ENCODE data around the gene DLG2.

Gene DLG2

DNA sequence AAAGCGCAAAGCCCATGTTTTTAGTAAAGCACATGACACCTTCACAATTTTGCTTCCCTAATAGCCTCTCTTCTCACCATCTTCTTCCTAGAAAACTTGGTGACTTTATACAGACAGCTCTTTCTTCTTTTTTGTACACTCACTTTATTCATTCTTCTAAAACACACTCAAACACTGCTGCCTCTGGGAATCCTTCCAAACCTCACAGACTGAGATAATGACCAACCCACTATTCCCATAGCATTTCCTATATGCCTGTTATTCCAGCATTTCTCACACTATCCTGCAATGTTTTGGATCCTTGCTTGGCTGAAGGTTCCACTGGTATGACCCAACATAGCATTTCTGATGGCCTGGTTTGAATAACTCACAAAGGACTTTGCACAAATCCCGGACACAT is 1898.9 kb downstream of the DLG2 start:
- H3K4me3 ChIP-seq (ENCODE audit: low read depth, low read length) = no peak overlapping the region
- TF ChIP-seq, protein P1, sequence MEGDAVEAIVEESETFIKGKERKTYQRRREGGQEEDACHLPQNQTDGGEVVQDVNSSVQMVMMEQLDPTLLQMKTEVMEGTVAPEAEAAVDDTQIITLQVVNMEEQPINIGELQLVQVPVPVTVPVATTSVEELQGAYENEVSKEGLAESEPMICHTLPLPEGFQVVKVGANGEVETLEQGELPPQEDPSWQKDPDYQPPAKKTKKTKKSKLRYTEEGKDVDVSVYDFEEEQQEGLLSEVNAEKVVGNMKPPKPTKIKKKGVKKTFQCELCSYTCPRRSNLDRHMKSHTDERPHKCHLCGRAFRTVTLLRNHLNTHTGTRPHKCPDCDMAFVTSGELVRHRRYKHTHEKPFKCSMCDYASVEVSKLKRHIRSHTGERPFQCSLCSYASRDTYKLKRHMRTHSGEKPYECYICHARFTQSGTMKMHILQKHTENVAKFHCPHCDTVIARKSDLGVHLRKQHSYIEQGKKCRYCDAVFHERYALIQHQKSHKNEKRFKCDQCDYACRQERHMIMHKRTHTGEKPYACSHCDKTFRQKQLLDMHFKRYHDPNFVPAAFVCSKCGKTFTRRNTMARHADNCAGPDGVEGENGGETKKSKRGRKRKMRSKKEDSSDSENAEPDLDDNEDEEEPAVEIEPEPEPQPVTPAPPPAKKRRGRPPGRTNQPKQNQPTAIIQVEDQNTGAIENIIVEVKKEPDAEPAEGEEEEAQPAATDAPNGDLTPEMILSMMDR (IDR thresholded peaks at IDR 0.05; ENCODE audit: low read depth, low read length, missing control alignments) = no peak
- DNase-seq (ENCODE audit: low read depth) = no peak

DNA sequence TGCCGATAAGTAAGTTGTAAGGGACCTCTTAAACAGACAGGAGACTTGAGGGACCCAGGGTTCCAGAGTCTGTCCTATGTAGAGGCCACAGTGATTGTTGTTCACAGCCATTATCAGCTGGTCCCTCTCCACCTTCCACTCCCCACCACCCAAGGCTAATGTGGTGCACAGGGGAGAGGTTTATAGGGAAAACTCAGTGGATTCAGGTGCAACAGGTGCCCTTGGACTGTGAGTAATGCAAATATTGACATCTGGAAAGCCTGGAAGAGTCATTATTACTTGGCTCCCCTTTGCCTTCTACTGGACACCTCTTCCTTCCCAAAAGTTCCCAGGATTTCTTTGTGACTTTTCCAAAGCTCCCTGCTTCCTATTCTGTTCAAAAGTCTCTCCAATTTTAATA is 1899.9 kb downstream of the DLG2 start:
- TF ChIP-seq, protein P1 (IDR thresholded peaks at IDR 0.05; ENCODE audit: low read depth, low read length, missing control alignments) = no peak
- no peak overlapping the region for H3K4me3 ChIP-seq (ENCODE audit: low read depth, low read length)
- no peak for DNase-seq (ENCODE audit: low read depth)

DNA sequence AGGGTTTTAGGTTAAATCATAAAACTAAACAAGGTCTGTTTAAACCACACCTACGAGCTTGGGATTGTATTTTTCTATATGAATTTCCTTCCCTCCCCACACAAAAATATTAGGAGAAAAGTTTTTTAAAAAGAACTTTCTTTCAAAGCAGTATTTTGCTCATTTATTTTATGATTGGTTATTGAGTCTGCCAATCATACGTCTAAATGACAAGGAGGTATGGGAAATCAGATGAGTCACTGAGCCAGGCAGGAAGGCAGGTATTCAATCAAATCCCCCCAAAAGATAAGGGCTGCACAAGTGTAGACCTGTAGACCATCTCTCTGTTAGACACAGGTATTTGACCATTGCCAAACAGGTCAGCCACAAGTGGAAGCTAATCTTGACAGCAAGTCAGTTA is 1900.8 kb downstream of the DLG2 start:
- no peak for DNase-seq (ENCODE audit: low read depth)
- TF ChIP-seq, protein P1 (IDR thresholded peaks at IDR 0.05; ENCODE audit: low read depth, low read length, missing control alignments) = no peak
- H3K4me3 ChIP-seq (ENCODE audit: low read depth, low read length) = no peak overlapping the region

DNA sequence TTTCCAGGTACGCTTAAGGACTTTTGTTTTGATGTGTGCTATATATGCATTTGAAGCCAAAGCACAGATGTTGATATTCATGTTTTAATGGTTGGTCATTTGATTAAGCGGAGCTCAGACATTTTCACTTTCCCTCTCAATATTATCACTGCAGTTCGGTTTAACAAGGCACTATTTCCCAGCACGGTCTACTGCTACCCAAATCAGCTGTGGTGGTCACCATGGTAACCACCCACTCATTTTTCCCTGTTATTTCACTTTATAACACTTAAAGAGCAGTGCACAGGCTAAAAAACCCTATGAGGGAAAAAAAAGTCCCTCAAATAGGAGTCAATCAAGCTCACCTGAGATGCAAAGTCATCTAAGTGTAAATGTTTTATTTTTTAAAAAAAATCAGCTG is 1901.4 kb downstream of the DLG2 start:
- DNase-seq (ENCODE audit: low read depth) = no peak
- TF ChIP-seq, protein P1 (IDR thresholded peaks at IDR 0.05; ENCODE audit: low read depth, low read length, missing control alignments) = no peak
- no peak overlapping the region for H3K4me3 ChIP-seq (ENCODE audit: low read depth, low read length)

DNA sequence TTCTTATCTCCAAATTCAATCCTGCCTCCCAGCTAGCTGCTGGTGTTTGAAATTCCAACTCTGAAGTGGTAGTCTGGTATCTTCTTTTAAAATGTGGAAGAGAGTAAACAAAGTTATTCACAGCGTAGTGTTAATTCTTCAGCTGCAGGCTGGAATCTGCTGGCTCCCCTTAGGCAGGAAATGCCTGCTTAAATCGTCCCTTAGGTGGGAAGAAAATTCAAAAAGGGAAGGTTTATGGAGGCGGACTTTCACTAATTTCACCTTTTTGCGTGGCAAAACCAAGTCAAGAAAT is 1901.9 kb downstream of the DLG2 start:
- no peak for DNase-seq (ENCODE audit: low read depth)
- no peak overlapping the region for H3K4me3 ChIP-seq (ENCODE audit: low read depth, low read length)
- TF ChIP-seq, protein P1 (IDR thresholded peaks at IDR 0.05; ENCODE audit: low read depth, low read length, missing control alignments) = no peak

DNA sequence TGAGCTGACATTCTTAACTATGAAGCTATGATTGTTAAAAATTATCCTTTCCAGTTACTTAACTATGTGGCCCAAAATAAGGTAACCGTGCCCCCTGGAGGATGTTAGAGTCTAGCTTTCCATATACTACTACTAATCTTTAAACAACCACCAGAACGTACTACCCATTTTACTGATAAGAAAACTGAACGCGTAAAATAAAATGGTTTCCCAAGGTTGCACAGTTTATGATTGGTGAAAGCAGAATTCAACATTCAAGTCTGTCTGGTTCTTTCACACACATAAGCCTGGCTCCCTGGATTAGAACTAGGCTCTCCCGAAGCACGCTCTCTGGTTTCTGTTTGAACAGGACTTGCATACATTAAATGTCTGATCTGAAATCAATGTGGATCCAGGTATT is 1903.1 kb downstream of the DLG2 start:
- DNase-seq (ENCODE audit: low read depth) = peak; percentile 34
- TF ChIP-seq, protein P1 (IDR thresholded peaks at IDR 0.05; ENCODE audit: low read depth, low read length, missing control alignments) = peak; percentile 52
- H3K4me3 ChIP-seq (ENCODE audit: low read depth, low read length) = peak overlapping the region; percentile 27

DNA sequence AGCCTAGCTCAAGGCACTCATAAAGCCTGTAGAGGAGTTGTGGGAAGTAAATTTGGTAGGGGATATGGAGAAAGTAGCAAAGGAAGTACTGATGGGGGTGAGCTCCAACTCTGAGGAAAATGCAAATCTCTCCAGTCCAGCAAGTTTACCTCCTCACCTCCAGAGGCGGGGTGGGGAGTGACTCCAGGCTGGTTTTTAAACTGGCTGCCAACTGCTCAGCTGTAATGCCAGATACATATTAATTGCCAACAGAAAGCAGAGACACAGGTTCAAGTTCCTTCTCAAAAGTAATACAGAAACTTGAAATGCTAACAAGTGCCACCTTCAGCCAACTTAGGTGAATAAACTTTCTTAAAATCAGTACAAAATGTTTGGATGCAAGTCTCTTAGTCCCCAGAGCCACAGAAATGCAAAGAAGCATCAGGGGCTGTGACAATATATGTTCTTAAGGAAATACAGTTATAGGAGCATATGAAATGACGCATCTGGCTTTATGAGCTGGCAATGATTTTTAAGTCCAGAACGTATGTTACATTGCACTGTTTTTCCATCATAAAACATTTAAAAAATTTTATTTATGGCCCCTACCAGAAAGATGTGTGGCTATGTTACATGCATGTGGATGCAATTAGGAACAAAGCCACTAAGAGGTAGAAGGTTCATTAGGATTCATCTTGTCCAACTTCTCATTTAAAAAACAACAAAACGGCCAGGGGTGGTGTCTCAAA is 1904.6 kb downstream of the DLG2 start:
- TF ChIP-seq, protein P1 (IDR thresholded peaks at IDR 0.05; ENCODE audit: low read depth, low read length, missing control alignments) = no peak
- DNase-seq (ENCODE audit: low read depth) = no peak
- no peak overlapping the region for H3K4me3 ChIP-seq (ENCODE audit: low read depth, low read length)

Measured in GM12864 (cell line).